Colon (tissue), 2 donors: ENCODE results near the gene CCDC170.
"Not testable (repeated sequence)": the region's sequence is repeated elsewhere in the genome, so short reads cannot be mapped to it uniquely, and the experiment has no call there.

Experiments used
- FAIRE-seq: peaks from 2 replicates; lab custom pipeline; 2012; peaks lifted over from hg19 to GRCh38; lab: Jason Lieb, UNC
- donor health status: control.
- donor health status: control.

CCDC170 gene, protein sequence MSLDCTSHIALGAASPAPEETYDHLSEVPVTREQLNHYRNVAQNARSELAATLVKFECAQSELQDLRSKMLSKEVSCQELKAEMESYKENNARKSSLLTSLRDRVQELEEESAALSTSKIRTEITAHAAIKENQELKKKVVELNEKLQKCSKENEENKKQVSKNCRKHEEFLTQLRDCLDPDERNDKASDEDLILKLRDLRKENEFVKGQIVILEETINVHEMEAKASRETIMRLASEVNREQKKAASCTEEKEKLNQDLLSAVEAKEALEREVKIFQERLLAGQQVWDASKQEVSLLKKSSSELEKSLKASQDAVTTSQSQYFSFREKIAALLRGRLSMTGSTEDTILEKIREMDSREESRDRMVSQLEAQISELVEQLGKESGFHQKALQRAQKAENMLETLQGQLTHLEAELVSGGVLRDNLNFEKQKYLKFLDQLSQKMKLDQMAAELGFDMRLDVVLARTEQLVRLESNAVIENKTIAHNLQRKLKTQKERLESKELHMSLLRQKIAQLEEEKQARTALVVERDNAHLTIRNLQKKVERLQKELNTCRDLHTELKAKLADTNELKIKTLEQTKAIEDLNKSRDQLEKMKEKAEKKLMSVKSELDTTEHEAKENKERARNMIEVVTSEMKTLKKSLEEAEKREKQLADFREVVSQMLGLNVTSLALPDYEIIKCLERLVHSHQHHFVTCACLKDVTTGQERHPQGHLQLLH

DNA sequence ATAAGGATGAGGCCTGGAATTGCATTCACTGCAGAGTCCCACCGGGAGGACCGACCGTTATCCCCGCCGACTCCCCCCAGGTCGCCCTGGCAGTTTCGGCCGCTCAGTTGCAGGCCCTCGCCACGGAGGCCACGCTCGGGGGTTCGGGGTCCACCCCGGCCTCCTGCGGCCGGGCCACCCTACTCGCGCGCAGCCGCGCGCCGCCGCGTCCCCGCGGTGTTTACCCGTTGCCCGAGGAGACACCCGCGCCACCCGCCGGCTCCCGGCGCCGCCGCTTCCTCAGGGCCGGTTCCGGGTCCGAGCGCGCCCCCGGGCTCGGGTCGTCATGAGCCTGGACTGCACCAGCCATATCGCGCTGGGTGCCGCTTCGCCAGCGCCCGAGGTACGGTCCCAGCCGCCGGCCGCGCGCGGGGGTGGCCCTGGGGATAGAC lies at the start of gene CCDC170:
Gene CCDC170 (plus strand): TSS at position 214 of the 431 bp plus-strand sequence. CDS start 112 bp downstream, at position 326.
- FAIRE-seq: no peak

DNA sequence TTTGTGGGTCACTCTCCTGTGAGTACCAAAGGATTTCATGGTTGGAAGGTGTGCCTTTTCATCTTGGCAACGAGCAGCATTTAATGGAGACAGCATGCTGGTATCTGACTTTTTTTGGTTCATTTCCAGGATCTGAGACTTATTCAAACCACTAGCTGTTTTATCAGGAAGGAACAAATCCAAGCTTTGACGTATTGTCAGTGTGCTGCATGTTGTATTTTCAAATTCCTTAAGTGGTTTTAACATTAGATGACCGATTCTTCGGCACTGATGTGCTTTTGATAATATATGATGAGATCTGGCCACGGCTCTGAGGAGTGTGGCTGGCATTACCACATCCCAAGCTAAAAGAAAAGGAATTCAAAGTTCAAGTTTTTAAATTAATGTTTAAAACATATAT lies 48.3 kb upstream of the CCDC170 start:
- no peak for FAIRE-seq

DNA sequence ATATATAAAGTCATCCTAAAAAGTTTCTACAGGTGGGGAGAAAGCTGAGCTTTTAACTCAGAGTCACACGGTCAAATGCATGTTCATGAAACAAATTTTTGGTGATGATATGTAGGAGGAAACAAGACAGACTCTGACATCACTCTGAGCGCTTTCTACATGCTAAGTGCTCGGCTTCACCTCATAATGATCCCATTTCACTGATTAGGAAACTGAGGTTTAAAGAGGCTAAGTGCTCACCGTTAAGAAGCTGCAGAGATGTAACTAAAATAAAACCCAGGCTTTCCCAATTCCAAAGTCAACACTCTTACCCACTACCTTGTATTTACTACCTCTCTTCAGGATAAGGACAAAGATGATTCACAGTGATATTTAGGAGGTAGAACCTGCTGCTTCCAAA lies 46.6 kb upstream of the CCDC170 start:
- no peak for FAIRE-seq

DNA sequence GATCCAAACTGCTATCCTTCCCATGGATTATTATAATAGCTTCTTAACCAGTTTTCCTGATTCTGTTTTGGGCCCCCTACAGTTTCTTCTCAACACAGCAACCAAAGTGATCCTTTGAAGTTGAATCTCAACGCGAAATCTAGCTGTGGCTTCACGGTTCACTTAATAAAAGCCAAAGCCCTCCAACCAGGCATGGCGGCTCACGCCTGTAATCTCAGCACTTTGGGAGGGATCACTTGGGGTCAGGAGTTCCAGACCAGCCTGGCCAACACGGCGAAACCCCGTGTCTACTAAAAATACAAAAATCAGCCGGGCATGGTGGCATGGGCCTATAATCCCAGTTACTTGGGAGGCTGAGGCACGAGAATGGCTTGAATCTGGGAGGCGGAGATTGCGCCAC lies 45.2 kb upstream of the CCDC170 start:
- FAIRE-seq: no peak

DNA sequence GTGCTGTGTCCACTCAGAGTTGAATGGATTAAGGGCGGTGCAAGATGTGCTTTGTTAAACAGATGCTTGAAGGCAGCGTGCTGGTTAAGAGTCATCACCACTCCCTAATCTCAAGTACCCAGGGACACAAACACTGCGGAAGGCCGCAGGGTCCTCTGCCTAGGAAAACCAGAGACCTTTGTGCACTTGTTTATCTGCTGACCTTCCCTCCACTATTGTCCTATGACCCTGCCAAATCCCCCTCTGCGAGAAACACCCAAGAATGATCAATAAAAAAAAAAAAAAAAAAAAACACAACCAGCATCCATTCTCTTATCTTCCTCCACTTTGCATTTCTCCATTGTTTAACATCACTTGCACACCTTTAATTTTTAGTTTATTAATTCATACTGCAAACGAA lies 42.9 kb upstream of the CCDC170 start:
- not testable (repeated sequence) for FAIRE-seq

DNA sequence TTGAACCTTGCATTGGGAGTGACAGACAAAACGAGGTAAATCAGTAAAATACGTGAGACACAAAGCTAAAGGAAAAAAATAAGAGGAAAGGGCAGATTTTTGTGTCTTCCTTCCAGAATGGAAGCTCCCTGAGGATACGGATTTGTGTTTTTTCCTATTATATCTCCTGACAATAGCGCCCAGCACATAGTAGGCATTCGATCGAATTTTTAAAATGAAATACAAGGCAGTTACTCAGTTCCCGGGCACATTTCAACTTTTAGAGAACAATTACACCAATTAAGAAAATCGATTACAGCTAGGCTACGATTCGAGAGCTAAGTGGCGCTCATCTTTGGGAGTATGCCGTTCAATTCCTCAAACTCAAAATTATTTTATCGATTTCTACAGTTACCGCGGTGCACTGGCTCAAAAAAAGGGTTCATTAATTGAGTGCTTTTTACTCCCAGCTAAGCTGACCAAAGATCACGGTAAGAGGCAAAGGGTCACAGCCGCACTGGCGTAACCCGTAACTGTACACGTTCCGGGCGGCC lies 42.3 kb upstream of the CCDC170 start:
- FAIRE-seq: no peak

DNA sequence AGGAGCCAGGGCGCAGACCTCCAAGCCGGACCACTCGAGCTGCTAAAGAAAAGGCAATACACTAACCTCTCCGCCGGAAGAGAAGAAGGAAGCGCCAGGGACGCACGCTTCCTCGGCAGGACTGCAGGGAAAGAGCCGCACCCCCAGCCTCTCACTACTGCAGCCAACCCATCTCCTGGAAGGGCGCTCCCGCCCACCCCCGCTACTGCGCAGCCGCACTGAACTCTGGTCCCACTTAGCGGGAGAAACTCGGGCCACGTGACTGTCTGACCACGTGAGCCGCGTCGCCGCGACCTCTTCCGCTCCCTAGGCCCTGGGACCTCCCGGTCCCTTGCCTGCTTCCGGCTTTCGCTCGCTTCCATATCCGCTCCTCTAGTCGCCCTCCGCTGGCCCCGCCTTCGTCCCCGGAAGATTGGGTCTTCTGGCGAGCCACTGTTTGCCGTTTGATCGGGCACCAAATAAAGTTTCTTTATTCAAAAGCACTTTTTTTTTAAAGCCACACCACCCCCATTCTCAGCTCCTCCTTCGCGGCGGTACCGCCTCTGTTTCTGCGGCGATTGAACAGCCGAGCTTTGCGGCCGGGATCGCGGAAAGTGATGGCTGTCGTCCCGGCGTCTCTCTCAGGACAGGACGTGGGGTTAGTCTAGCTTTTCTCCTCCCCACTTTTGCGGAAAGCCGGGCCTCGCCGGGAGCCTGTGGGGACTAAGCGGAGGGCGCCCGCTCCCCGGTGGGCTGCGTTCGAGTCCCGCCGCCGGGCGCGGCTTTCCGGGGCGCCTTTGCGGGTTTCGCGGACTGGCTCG lies 41.7 kb upstream of the CCDC170 start, which contains the start of gene RMND1:
Gene RMND1 (minus strand): TSS at position 177 of the 800 bp plus-strand sequence. CDS start 6,315 bp downstream, outside the sequence.
- FAIRE-seq: peak; percentile 93

DNA sequence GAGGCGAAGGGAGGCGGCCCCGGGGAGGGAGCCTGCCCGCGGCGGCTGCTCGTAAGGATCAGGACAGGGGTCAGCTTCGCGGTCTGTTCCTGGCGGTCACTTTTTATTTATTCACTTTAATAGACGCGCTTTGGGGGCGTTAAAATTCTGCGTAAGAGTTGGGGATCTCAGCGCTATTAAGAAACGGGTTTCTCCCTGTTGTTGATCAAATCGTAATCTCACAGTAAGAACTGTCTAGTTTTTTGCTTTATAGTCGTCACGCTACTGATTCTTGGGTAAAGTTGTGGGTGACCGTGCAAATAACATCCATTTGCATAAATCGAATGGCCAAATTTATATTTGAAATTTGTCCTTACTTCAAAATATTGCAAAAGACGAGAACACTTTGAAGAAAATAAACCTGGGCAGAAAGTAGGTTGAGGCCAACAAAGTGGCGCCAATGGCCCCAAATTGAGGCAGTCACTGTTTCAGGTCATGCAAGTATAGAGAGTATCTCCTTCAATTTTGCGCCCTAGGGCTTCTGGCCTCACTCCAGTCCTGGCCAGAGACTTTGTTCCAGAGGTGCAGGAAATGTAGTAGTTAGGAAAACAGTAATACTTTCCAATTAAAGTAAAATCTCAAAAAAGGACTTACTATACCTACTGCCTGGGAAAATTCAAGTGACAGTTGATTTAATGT lies 40.9 kb upstream of the CCDC170 start:
- FAIRE-seq: no peak

DNA sequence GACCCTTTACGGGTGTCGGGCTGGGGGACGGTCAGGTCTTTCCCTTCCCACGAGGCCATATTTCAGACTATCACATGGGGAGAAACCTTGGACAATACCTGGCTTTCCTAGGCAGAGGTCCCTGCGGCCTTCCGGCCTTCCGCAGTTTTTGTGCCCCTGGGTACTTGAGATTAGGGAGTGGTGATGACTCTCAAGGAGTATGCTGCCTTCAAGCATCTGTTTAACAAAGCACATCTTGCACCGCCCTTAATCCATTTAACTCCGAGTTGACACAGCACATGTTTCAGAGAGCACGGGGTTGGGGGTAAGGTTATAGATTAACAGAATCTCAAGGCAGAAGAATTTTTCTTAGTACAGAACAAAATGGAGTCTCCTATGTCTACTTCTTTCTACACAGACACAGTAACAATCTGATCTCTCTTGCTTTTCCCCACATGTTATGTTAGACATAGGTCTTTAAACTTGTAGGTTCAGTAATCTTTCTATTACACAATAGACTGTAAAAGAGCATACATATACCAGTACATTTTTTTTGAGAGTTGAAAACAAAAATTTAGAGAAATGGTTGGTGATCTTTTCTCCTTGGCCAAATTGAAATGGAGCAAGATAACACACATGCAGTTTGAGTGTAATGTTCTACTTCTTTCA lies 37.9 kb upstream of the CCDC170 start:
- not testable (repeated sequence) for FAIRE-seq

DNA sequence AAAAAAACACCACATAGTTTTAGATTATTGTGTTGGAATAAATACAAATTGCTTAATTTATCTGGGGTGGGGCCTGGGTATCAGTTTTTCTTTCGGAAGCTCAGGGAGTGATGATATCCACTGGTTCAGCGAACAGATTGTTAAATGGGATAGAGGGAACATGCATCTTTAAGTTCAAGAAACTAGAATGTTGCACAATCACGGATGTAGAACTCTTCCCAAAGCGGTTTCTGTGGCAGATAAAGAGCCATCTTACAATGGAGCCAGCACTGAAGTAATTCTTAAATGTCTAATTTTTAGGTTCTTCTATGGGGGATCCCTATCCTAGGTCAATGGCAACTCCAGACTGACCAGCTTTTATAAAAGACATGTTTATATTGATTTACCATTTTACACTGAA lies 32.1 kb upstream of the CCDC170 start:
- no peak for FAIRE-seq

DNA sequence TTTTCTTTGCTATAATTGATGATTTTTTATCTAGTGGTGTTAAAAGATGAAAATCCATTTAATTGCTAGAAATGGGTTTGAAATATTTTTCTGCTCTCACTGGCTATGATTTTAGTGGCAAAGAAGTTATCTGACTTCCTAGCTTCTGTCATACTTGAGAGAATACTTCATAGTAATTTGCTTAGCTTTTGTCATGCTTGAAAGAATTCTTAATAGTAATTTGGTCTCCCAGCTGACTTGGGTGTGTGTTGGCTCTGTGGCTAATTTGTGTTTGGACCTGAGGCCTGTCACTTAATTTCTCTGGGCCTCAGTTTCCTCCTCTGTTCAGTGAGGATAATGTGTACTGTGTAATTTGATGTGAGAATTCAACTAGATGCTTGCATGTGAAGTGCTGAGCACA lies 29.1 kb upstream of the CCDC170 start:
- FAIRE-seq: no peak

DNA sequence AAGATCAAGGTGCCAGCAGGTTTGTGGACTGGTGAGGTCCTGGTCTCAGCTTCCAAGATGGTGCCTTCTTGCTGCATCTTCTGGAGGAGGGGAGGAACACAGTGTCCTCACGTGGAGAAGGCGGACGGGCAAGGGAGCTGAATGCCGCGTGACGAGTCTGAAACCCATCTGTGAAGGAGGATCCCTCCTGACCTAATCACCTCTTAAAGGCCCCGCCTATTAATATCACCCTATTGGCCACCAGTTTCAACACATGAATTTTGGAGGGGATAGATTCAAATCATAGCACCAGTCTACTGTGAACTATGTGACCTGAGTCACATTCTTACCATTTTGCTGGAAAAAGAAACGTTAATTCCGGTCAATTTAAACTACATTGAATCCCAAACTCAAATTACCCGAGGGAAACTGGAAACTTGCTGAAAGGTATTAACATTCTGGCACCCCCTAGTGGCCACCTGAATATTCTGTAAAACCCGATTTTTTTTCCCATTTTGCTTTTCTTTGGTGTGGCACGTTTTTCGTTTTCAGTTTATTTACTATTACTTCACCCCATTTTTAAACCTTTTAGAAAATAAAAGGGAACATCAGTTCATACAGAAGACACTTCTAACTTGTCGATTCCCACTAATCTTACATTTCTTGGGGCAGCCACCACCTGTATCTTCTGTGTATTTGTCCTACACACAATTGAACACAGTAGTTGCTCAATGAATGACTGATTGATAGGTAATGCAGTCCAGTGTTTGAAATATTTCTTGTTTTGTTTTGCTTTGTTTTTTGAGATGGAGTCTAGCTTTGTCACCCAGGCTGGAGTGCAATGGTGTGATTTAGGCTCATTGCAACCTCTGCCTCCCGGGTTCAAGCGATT lies 17.9 kb upstream of the CCDC170 start:
- no peak for FAIRE-seq

DNA sequence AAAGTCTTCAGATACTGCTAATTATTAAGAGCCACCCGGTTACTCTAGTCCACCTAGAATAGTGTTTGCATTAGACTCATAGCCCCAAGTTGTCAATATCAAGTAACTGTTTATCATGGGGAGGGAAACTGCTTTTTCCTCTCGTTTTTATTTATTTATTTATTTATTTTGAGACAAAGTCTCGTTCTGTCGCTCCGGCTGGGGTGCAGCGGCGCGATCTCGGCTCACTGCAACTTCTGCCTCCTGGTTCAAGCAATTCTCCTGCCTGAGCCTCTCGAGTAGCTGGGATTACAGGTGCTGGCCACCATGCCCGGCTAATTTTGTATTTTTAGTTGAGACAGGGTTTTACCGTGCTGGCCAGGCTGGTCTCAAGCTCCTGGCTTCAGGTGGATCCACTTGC lies 16.1 kb upstream of the CCDC170 start:
- FAIRE-seq: no peak

DNA sequence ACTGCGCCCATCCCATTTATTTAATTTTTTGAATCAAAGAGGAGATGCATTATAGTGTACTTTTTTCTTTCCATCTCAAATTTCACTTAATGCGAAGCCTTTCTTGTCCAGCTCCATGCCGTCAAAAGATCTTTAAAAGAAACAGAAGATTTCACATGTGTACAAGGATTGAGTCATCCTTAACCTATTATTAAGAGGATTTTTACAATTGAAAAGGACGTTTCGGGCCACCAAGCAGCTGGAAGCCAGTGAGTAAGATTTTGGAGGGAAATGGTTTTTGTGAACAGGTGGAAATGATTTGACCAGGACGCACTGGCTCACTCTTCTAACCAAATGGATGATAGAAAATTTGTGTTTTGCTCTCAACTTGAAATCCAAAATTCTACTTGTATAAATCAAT lies 15.1 kb upstream of the CCDC170 start:
- FAIRE-seq: no peak

DNA sequence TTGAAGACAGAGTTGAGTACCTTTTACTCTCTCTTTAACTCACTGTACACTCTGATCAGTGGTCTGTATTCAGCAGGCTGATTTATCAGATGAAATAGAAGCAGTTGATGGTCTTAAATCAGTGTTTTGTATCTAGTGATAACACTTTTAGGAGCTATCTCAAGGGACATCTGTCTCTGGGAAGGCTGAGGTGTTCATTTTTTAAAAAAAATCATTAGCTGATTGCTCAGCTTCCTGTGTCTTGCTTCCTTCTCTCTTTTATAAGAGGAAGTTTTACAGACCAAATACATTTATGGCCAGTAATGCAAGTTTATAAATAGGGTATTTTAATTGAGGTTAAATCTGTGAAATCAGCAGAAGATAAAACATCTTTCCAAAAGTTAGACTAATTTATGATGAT lies 12.0 kb upstream of the CCDC170 start:
- FAIRE-seq: no peak

DNA sequence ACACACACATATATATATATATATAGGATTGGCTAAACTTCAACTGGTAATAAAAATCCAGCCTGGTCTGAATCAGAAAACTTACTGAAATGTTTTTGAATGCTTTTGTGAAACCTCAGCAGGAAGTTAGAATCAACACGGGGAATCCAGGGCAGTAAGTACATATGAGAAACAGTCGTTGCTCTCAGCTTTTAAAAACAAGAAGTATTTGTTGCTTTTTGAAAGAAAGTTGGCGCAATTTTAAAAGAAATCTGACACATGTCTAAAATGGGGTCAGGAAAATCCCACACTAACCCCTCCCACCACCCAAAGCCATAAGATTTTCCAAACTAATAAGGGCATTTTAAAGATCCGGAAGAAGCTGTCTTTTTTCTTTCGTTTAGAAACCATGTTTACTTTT lies 11.5 kb upstream of the CCDC170 start:
- FAIRE-seq: no peak

DNA sequence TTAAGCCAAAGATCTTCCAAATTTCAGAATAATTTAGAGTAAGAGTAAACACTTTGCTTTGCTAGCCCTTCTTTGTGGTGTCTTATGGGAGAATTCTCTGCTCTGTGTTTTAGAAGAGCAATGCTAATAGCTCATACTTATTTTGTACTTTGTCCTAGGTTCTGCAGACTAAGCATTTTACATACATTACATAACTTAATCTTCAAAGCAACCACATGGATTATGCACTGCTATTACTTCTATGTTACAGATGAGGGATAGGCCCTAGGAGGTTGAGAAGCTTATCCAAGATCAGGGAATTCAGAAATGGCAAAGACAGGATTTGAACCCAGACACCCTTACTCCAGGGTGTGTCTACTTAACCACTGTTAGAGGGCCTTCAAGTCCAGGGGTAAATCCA lies 9.8 kb upstream of the CCDC170 start:
- FAIRE-seq: no peak

DNA sequence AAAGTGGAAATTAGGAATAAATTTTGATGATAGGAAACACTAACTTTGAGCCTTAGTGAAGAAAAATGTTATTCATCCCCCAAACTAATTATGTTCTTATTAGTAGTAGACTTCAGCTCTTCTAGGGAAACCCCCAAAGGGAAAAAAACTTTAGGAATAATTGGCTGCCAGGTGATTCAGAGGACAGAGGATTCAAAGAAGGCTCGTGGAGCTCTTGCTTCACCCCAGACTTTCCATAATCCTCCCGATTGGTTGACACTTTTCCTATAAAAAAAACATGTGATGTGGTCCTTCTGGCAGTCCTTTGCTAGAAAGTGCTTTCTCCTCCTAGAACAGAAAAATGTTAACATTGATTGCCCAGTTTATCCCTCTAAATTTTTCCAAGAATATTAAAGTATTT lies 5.6 kb upstream of the CCDC170 start:
- FAIRE-seq: no peak

DNA sequence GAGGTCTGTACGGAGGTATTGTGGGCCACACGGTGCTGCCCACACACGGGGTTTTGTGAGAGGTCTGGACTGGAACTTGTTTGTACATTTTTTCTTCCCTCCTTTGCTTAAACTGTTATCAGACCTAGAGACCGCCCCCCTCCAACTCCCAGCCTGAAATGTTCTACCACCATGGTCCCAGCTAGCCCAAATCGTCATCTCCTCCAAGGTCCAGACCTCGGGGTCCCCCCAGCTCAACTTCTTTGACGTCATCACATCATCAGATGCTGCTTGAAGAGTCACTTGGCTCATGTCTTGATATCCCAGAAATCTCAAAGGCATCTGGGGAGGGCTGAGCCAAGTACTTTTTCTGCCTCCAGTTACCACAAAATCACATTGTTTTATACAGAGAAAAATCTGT lies 2.8 kb upstream of the CCDC170 start:
- FAIRE-seq: no peak

DNA sequence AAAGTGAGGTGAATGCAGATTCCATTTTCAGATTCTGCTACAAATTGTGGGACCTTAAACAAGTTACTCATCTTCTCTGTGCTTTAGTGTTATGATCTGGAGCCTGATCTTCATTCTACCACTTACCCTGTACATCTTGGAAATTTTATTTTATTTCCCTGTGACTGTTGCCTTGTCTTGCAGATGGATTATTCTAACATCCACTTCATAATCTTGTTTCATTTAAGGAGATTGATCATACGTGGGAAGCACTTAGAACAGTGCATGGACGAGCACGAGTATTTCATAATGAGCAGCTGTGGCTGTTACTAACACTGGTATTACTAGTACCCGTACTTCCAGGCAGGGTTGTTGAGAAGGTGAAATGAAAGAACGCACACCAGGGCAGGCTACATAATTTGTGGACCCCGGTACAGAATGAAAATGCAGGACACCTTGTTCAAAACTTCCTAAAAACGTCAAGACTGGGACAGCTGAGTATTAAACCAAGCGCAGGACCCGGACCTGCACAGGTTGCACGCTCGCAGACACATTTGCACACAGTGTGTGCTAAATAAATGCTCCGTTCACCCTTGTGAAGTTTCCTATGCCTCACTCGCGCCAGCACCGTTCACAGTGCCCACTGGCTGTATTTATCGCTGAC lies 535 bp upstream of the CCDC170 start:
- no peak for FAIRE-seq
